Germinal center (tissue), 1 donor: Measurements from ENCODE around the gene MT1B.
"Not testable (repeated sequence)": the region's sequence is repeated elsewhere in the genome, so short reads cannot be mapped to it uniquely, and the experiment has no call there.

Experiments used
- DNase-seq: peaks from one replicate; pipeline ENCODE4 v3.0.0; 2012; ENCODE audit warnings: mixed read lengths, low spot score

Gene MT1B

DNA sequence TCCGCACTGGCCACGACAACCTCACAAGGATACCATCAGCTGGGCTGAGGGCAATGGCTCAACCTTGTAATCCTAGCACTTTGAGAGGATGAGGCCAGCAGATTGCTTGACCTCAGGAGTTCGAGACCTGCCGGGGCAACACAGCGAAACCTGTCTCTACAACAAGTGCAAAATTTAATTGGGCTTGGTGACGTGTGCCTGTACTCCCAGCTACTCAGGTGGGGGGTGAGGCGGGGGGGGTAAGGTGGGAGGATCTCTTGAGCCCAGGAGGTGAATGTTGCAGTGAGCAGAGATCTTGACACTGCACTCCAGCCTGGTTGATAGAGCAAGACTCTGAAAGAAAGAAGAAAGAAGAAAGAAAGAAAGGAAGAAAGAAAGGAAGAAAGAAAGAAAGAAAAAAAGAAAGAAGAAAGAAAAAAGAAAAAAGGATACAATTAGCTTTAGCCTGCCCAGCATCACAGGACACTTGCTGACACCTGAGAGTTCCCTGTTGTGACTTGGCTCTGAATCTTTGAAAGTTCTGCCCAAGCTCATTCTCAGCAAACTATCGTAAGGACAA lies 31.3 kb upstream of the MT1B start:
- DNase-seq: no peak

DNA sequence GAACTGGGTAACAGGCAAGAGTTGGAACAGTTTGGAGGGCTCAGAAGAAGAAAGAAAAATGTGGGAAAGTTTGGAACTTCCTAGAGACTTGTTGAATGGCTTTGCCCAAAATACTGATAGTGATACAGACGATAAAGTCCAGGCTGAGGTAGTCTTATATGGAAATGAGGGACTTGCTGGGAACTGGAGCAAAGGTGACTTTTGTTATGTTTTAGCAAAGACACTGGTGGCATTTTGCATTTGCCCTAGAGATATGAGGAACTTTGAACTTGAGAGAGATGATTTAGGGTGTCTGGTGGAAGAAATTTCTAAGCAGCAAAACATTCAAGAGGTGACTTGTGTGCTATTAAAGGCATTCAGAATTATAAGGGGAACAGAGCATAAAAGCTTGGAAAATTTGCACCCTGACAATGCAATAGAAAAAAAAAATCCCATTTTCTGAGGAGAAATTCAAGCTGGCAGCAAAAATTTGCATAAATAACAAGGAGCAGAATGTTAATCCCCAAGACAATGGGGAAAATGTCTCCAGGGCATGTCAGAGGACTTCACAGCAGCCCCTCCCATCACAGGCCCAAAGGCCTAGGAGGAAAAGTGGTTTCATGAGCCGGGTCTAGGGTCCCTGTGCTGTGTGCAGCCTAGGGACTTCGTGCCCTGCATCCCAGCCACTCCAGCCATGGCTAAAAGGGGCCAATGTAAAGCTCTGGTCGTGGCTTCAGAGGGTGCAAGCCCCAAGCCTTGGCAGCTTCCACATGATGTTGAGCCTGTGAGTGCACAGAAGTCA lies 29.8 kb upstream of the MT1B start:
- not testable (repeated sequence) for DNase-seq

DNA sequence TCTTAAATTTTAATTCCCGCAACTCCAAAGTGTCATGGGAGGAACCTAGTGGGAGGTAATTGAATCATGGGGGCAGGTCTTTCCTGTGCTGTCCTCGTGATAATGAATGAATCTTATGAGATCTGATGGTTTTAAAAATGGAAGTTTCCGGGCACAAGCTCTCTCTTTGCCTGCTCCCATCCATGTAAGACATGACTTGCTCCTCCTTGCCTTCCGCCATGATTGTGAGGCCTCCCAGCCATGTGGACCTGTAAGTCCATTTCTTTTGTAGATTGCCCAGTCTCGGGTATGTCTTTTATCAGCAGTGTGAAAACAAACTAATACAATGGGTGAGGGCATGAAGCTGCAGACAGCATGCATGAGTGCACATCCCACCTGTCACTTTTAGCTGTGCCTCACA lies 28.5 kb upstream of the MT1B start:
- not testable (repeated sequence) for DNase-seq

DNA sequence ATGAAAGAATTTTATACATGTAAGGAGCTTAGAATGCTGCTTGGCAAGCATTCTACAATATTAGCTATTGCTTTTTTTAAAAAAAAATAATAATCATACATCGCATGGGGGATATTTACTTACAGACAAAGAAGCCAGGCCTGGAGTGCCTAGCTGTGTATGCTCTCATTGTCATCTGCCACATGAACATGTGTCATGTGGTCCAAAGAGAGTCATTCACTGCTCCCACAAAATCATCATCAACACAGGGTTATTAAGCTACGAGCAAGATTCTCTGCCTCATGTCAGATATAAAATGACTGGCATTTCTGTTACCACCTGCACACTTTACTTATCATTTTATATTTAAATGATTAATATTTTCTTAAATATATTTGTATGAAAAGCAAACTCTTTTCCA lies 28.0 kb upstream of the MT1B start:
- DNase-seq: no peak

DNA sequence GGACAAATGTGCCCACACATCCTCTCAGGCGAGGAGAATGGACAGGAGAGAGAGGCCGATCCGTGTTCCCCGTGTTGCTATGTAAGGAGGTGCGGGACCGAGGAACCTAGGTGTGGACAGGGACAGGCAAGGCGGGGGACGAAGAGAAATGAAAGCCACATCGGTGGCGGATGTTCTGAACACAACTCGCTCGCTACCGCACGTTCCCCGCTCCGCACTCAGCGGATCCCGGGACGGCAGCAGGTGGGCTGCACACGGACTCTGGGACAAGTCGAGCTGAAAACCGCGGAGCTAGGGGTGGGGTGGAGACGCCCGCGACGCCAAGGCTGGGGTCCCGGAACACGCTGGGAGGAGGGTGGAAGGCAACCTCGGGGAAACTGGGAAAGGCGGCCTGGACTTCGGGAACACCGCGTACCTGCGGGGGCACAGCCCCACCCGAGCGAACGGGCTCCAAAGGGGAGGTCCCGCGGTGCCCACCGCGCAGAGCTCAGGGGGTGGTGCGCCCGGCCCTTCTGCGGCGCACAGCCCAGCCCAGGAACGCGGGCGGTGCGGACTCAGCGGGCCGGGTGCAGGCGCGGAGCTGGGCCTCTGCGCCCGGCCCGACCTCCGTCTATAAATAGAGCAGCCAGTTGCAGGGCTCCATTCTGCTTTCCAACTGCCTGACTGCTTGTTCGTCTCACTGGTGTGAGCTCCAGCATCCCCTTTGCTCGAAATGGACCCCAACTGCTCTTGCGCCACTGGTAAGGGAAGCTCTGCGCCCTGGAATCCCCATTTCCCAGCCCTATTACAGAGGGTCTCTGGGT lies 26.3 kb upstream of the MT1B start, which contains the start of gene MT1E:
TSS of gene MT1E (plus strand) at position 642 of the 803 bp plus-strand sequence. CDS start at position 713, 71 bp downstream.
- DNase-seq: no peak

DNA sequence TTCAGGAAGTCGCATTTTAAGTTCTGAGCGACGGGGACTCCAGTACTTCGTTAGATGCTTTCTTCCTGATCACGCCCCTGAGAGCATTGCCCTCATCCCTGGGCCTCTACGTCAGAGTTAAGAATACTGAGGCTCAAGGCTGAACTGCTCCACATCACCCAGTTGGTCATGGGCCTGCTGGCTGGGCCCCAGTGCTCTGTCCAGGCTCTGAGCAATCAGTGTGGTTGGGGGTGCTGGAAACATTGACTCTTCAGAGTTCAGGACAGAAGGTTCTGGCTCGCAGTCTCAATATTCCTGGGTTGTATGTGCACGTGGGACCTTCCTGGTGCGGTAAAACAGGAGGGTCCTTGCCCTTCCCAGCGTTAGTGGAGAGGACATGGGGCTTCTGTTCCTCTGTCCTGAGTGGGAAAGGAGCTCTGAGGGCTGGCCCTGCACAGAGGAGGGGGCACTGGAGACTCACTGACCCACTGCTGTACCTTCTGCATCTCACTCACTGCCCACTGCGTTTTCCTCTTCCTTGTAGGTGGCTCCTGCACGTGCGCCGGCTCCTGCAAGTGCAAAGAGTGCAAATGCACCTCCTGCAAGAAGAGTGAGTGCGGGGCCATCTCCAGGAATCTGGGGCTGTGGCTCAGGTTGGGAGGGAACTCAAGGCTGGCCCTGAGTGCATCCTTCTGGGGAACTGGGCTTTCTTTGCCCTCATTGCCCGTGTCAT lies 25.6 kb upstream of the MT1B start:
- no peak for DNase-seq

DNA sequence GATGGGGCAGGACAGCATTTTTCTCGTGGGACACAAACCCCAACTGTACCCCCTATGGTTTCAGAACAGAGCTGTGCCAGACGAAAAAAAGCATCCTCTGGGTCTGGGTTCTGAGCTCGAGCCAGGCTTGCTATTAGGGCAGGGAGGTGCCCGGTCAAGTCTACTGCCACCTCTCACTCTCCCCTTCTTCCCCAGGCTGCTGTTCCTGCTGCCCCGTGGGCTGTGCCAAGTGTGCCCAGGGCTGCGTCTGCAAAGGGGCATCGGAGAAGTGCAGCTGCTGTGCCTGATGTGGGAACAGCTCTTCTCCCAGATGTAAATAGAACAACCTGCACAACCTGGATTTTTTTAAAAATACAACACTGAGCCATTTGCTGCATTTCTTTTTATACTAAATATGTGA lies 25.0 kb upstream of the MT1B start:
- no peak for DNase-seq

DNA sequence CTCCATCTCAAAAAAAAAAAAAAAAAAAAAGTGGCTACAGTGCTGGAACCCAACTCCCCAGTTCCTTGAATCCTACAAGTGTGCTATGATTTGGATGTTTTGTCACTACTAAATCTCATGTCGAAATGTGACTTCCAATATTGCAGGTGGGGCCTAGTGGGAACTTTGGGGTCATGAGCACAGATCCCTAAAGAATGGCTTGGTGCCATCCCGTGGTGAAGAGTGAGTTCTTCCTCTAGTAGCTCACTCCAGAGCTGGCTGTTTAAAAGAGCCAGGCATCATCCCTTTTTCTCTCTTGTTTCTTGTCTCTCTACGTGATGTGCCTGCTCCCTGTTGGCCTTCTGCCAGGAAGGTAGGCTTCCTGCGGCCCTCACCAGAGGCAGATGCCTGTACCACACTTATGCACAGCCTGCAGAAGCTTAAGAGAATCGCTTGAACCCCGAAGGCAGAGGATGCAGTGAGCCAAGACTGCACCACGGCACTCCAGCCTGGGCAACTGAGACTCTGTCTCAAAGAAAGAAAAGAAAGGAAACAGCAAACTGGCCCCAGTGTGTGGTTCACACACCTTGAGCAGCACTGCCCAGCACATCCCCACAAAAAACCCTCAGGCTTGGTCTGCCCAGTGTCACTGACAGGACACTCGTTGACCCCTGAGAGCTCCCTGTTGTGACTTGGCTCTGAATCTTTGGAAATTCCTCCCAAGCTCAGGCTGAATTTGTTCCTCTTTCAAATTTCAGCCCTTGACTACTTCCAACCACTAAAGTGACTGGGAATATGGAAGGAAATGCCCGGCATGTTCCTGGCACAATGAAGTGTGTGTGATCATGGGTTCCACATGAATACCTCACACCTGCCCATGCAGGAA lies 23.0 kb upstream of the MT1B start:
- DNase-seq: no peak

DNA sequence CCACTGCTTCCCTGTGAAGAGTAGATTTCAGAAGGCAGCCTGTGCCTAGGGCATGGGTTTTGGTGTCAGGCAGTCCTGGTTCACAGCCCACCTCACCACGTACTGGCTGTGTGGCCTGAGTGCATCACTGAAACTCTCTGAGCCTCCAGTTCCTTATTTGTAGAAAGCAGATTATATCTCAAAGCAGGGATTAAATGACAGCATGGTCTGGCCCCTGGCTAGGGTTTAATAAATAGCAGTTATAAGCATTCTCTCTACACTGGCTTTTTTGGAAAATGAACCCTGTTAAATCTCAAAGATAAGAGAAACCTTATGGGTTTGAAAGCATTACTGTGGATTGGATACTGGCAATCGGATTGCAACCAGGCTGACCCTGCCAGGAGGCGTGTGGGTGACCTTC lies 22.2 kb upstream of the MT1B start:
- DNase-seq: no peak

DNA sequence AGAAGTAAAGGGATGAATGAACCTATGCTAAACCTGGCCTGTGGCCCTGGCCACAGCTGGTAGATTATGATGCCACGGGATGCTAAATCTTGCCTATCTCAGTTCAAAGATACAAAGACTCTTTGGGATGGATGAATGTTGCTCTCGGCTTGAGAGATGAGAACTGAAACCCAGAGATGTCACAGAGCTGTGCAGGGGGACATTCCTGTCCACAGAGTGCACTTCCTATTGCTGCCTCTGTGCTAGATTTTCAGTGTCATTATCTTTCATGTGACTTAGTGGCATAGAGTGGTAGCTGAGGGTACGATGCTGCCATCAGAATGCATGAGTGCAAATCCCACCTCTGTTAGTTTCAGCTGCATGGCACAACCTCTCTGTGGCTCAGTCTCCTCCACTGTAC lies 21.6 kb upstream of the MT1B start:
- peak; percentile 58 for DNase-seq

DNA sequence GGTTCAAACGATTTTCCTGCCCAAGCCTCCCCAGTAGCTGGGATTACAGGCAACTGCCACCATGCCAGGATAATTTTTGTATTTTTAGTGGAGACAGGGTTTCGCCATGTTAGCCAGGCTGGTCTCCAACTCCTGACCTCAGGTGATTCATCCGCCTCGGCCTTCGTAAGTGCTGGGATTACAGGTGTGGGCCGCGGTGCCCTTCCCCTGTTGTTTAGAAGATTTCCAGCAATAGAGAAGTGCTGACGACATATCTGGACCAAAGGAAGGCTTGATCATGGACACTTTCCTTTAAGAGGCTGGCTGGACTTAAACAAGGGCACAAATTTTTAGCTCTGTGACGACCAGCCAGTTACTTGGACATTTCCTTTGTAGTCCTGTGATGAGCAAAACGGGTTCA lies 20.5 kb upstream of the MT1B start:
- DNase-seq: no peak

DNA sequence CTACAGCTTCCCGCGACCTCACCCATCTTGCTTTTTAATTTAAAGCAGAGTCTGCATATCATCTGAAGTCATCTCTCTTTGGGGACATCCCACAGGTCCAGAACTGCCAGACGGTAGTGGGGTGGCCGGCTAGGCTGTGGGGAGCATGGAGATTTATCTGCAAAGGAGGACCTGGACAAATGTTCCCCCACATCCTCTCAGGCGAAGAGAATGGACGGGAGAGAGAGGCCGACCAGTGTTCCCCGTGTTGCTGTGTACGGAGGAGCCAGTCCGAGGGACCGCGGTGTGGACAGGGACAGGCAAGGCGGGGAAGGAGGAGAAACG lies 19.9 kb upstream of the MT1B start:
- DNase-seq: no peak

DNA sequence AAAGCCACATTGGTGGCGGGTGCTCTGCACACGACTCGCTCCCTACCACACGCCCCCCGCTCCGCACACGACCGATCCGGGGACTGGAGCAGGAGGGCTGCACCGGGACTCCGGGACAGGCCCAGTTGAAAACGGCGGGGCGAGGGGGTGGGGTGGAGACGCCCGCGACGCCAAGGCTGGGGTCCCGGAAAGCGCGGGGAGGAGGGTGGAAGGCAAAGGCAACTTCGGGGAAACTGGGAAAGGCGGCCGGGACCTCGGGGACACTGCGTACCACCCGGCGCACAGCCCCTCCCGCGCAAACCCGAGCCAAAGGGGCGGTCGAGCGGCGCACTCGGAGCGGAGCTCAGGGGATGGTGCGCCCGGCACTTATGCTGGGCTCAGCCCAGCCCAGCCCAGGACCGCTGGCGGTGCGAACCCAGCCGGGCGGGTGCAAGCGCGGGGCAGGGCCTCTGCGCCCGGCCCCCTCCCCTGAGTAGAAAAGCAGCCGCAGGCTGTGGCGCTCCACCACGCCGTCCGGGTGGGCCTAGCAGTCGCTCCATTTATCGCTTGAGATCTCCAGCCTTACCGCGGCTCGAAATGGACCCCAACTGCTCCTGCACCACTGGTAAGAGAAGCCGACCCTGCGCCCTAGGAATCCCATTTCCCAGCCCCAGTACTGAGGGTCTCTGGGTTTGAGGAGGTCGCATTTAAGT lies 19.4 kb upstream of the MT1B start, which contains the start of gene MT1M:
TSS of gene MT1M (plus strand) at position 504 of the 692 bp plus-strand sequence. CDS start at position 577, 73 bp downstream.
- no peak for DNase-seq

DNA sequence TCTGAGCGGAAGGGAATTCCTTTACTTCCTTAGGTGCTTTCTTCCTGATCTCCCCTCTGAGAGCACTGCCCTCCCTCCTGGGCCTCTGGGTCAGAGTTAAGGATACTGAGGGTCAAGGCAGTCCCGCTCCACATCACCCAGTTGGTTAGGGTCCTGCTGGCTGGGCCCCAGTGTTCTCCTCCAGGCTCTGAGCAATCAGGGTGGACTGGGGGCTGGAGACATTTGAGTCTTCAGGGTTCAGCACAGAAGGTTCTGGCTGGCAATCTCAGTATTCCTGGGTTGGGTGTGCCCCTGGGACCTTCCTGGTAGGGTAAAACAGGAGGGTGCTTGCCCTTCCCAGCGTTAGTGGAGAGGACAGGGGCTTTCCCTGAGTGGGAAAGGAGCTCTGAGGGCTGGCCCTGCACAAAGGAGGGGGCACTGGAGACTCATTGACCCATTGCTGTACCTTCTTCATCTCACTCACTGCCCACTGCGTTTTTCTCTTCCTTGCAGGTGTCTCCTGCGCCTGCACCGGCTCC lies 18.8 kb upstream of the MT1B start:
- no peak for DNase-seq

DNA sequence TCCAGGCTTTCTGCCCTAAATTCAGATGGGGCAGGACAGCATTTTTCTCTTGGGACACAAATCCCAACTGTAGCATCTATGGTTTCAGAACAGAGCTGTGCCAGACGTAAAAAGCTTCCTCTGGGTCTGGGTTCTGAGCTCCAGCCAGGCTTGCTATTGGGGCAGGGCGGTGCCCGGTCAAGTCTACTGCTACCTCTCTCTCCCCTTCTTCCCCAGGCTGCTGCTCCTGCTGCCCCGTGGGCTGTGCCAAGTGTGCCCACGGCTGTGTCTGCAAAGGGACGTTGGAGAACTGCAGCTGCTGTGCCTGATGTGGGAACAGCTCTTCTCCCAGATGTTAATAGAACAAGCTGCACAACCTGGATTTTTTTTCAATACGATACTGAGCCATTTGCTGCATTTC lies 18.2 kb upstream of the MT1B start:
- DNase-seq: no peak

DNA sequence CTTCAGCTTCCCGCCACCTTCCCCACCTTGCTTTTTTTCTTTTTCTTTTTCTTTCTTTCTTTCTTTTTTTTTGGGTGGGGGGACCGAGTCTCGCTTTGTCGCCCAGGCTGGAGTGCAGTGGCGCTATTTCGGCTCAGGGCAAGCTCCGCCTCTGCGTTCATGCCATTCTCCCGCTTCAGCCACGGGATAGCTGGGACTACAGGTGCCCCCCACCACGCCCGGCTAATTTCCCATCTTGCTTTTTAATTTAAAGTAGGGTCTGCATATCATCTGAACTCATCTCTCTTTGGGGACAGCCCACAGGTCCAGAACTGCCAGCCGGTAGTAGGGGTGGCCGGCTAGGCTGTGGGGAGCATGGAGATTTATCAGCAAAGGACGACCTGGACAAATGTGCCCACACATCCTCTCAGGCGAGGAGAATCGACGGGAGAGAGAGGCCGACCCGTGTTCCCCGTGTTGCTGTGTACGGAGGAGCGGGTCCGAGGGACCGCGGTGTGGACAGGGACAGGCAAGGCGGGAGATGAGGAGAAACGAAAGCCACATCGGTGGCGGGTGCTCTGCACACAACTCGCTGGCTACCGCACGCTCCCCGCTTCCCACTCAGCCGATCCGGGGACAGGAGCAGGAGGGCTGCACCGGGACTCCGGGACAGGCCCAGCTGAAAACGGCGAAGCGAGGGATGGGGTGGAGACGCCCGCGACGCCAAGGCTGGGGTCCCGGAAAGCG lies 16.8 kb upstream of the MT1B start:
- DNase-seq: no peak

DNA sequence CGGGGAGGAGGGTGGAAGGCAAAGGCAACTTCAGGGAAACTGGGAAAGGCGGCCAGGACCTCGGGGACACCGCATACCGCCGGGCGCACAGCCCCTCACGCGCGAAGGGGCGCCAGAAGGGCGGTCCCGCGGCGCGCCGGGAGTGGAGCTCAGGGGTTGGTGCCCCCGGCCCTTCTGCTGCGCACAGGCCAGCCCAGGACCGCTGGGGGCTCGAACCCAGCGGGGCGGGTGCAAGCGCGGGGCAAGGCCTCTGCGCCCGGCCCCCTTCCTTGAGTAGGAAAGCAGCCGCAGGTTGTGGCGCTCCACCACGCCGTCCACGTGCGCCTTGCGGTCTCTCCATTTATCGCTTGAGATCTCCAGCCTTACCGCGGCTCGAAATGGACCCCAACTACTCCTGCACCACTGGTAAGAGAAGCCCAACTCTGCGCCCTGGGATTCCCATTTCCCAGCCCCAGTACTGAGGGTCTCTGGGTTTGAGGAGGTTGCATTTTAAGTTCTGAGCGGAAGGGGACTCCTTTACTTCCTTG lies 16.2 kb upstream of the MT1B start:
- no peak for DNase-seq

DNA sequence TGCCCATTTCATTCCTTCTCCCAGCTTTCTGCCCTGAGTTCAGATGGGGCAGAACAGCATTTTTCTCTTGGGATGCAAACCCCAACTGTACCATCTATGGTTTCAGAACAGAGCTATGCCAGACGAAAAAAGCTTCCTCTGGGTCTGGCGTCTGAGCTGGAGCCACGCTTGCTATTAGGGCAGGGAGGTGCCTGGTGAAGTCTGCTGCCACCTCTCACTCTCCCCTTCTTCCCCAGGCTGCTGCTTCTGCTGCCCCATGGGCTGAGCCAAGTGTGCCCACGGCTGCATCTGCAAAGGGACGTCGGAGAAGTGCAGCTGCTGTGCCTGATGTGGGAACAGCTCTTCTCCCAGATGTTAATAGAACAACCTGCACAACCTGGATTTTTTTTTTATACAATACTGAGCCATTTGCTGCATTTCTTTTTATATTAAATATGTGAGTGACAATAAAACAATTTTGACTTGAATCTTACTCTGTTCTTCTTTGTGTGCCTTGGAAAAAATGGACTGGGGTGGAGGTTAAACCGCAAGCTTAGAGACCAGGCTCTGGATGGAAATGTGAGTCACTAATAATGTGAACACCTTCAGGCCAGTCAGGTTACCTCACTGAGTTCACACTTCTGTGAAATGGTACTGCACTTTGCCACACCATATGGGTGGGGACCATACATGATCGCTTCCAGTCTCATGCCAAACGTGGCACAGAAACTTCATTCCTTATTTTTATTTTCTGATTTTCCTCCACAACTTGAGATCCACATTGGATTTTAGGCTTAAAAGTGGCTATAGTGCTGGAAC lies 14.9 kb upstream of the MT1B start:
- no peak for DNase-seq
